Osteocyte (in vitro differentiated cells): ENCODE data around the gene AGRN. TPM values are rescaled to one million over a fixed set of nuclear protein-coding genes. Genes with fewer than 3 reads are reported as not detected.

Experiments used
- DNase-seq: peaks from one replicate; pipeline ENCODE4 v3.0.0; 2021; ENCODE audit warnings: mixed read lengths; ENCODE audit not compliant: unreplicated experiment; ENCODE audit errors: extremely low spot score
- H3K27ac Mint-ChIP-seq: one replicate; pipeline ENCODE4 v1.8.0; 2021; ENCODE audit warnings: mild to moderate bottlenecking, mixed read lengths; ENCODE audit not compliant: unreplicated experiment
- H3K27me3 Mint-ChIP-seq: one replicate; pipeline ENCODE4 v1.8.0; 2021; ENCODE audit warnings: mixed read lengths; ENCODE audit not compliant: unreplicated experiment
- H3K36me3 Mint-ChIP-seq: one replicate; pipeline ENCODE4 v1.8.0; 2021; ENCODE audit warnings: mixed read lengths; ENCODE audit not compliant: unreplicated experiment
- H3K4me1 Mint-ChIP-seq: one replicate; pipeline ENCODE4 v1.8.0; 2021; ENCODE audit warnings: mixed read lengths; ENCODE audit not compliant: unreplicated experiment
- H3K4me3 Mint-ChIP-seq: one replicate; pipeline ENCODE4 v1.8.0; 2021; ENCODE audit warnings: mild to moderate bottlenecking, moderate library complexity, mixed read lengths; ENCODE audit not compliant: unreplicated experiment
- H3K9me3 Mint-ChIP-seq: one replicate; pipeline ENCODE4 v1.8.0; 2021; ENCODE audit warnings: mixed read lengths; ENCODE audit not compliant: unreplicated experiment
- total RNA-seq: library from RNA; stranded (reverse); gene quantifications from 2 replicates; pipeline ENCODE4 v1.2.1, GENCODE V29; 2021
- TF ChIP-seq, protein P1 (sequence below): fragments of 200-600 bp; sonication (generic); IDR thresholded peaks from 2 replicates; pipeline ENCODE4 v1.5.0; 2021; ENCODE audit warnings: antibody characterized with exemption, mild to moderate bottlenecking, moderate library complexity

The AGRN gene
- total RNA-seq, 1 donor from 2014 or later, result 191 TPM

DNA sequence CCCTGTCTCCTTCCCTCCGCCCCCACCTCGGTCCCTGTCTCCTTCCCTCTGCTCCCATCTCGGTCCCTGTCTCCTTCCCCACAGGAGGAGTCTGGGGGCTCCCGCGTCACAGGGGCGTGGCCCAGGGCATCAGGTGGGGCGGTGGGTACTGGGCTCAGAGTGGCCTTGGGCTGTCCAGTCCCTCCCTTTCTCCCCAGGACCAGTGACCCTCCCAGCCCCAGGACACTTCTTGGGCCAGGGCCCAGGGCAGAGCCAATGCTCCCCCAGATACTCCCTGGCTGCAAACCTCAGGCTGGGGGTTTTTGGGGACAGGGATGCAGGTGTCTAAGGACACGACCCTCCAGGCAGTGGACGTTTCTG is 61.0 kb downstream of the AGRN start:
- Mint-ChIP-seq H3K9me3 (no peaks in the 10 kb centered on the region), H3K27me3 (no peaks in the 10 kb centered on the region), H3K4me3 (no peak overlapping the region), H3K4me1 (peaks cover 9% of the 10 kb centered on the region), H3K36me3 (peaks cover 3% of the 10 kb centered on the region), H3K27ac (no peak overlapping the region)
- DNase-seq, result peak; percentile 78
- TF ChIP-seq, protein P1, sequence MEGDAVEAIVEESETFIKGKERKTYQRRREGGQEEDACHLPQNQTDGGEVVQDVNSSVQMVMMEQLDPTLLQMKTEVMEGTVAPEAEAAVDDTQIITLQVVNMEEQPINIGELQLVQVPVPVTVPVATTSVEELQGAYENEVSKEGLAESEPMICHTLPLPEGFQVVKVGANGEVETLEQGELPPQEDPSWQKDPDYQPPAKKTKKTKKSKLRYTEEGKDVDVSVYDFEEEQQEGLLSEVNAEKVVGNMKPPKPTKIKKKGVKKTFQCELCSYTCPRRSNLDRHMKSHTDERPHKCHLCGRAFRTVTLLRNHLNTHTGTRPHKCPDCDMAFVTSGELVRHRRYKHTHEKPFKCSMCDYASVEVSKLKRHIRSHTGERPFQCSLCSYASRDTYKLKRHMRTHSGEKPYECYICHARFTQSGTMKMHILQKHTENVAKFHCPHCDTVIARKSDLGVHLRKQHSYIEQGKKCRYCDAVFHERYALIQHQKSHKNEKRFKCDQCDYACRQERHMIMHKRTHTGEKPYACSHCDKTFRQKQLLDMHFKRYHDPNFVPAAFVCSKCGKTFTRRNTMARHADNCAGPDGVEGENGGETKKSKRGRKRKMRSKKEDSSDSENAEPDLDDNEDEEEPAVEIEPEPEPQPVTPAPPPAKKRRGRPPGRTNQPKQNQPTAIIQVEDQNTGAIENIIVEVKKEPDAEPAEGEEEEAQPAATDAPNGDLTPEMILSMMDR, result no peak

DNA sequence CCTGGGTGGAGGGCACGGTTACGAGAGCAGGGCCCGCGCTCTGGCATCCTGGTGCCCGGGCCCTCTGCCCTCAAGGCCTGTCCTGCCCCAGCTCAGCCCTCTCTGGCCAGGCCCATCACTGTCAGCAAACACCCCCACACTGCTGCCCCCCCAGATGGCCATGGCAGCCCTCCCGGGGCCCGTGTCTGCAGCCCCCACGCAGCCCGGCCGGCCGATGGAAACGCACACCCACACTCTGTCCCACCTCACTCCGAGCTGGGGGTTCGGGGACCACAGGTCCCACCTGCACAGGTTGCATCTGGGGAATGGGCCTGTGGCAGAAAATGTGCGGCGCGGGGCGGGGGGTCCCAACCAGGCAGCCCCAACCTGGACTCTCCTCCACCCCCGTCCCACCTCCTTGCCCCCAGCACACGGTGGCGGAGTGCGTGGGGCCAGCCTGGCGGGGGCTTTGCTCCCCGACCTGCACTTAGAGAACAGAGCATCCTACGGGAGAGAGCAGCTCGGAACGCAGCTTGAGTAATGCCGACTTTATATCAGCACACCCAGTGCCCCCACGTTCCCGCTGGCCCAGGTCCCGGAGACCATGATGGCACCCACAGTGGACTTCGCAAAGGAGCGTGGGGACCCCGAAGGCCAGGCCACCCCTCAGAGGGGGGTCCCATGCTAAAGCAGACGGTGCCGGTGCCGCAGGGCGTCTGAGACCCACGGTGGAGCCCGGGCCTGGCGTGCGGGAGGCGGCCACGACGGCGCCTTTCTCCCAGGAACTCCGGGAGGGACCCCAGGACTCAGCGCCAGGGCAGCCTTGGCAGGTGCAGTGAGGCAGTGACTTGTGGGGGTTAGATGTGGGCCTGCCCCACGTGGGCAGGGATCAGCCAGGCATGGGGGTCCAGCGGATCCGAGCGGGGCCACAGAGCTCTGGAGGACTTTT is 61.7 kb downstream of the AGRN start:
- H3K9me3 Mint-ChIP-seq, result no peaks in the 10 kb centered on the region
- peaks cover 9% of the 10 kb centered on the region for H3K4me1 Mint-ChIP-seq
- H3K4me3 Mint-ChIP-seq, result no peak overlapping the region
- H3K27me3 Mint-ChIP-seq, result no peaks in the 10 kb centered on the region
- TF ChIP-seq, protein P1, result no peak
- peak; percentile 83 for DNase-seq
- no peak overlapping the region for H3K27ac Mint-ChIP-seq
- H3K36me3 Mint-ChIP-seq, result peaks cover 3% of the 10 kb centered on the region

DNA sequence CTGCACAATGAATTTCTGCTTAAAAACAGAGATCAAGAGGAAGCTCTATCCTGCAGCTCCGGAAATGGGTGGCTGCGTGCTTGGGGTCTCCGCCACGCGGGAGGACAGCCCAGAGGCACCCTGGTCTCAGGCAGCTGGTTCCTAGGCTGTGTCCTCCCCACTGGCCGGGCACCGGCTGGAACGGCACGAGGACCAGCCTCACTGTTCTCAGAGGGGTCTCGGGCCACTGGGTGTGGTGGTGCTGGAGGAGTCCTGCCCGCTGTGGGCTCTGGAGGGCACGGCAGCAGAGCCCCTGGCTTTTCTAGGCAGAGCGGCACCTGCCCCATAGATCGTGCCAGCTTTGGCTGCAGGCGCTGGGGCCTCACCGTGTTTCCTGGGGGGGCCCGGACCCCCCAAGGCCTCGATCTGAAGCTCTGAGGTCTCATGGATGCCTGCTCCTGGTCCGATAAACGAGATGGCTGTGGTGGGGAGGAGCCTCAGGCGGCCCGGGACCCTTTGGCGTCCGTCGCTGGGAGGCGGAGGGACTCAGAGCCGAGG is 62.4 kb downstream of the AGRN start:
- Mint-ChIP-seq H3K27me3 (no peaks in the 10 kb centered on the region), H3K36me3 (peaks cover 3% of the 10 kb centered on the region), H3K27ac (no peak overlapping the region), H3K4me1 (peaks cover 9% of the 10 kb centered on the region), H3K4me3 (no peak overlapping the region), H3K9me3 (no peaks in the 10 kb centered on the region)
- TF ChIP-seq, protein P1, result no peak
- peak; percentile 81 for DNase-seq

DNA sequence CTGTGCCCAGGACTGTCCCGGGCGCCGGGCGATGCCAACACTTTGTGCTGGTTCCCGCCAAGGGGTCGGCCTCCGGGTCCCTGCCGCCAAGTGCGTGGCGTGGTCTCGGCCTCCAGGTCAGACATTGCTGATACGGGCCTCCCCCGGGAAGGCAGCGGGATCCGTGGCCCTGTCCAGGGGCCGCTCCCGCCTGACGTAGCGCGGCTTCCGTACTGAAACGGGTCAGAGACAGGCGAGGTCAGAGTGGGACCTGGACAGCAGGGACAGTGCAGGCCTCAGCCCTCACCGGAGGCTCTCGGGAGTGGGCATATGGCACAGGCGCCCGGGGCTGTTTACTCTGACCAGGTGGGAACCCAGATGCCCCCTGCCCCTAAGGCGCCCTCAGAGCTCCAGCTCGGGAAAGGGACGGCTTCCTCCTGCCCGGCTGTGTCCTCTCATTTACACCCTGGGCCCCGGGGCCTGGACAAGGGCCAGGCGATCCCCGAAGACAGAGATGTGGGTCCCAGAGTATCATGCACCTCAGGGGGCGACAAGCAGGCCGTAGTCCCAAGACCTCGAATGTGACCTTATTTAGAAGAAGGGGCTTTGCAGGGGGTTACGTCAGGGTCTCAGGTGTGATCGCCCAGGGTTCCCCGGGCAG is 63.0 kb downstream of the AGRN start:
- H3K27ac Mint-ChIP-seq, result no peak overlapping the region
- no peak overlapping the region for H3K4me3 Mint-ChIP-seq
- TF ChIP-seq, protein P1, result no peak
- peaks cover 9% of the 10 kb centered on the region for H3K4me1 Mint-ChIP-seq
- peaks cover 3% of the 10 kb centered on the region for H3K36me3 Mint-ChIP-seq
- no peaks in the 10 kb centered on the region for H3K27me3 Mint-ChIP-seq
- H3K9me3 Mint-ChIP-seq, result no peaks in the 10 kb centered on the region
- DNase-seq, result peak; percentile 85
